Stimulated activated CD8-positive, alpha-beta memory T cell treated with anti-CD3 and anti-CD28 coated beads, Interleukin-4, amount 100 ng/mL, for 48 hours (primary cell): ENCODE results near the gene APOC4.
A peak's percentile ranks its signal among the peaks of the same experiment; 100 is the strongest.
"Not testable (repeated sequence)": the region's sequence is repeated elsewhere in the genome, so short reads cannot be mapped to it uniquely, and the experiment has no call there.

Source experiments
- DNase-seq: peaks from one replicate; pipeline ENCODE4 v3.0.0-alpha.2; 2020

The APOC4 gene

DNA sequence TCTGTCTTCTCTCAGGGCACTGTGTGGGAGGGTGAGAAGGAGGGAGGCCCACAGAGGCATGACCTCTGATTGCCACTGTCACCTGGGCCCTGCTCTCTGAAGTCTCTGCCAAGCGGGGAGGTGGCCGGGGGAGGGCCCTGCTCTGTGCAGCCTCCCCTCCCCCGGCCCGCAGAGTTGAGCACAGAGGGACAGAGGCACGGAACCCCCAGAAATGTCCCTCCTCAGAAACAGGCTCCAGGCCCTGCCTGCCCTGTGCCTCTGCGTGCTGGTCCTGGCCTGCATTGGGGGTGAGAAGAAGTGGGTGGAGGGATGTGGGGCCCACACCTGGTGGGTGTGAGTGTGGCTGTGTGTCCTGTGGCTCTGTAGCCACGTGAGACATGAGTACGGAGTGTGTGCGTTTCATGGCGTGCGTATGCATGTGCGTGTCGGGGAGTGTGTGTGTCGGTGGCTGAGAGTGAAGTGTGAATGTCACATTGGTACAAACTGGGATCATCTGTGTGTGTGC lies at the start of gene APOC4:
Gene APOC4, plus strand, starts transcription at position 171 of the 505 bp plus-strand sequence. Its CDS starts 41 bp downstream, at position 212.
- DNase-seq = no peak

- no peak for DNase-seq
Observed at GRCh38 chr19:44892932-44893331, 49.1 kb upstream of the APOC4 start.

DNA sequence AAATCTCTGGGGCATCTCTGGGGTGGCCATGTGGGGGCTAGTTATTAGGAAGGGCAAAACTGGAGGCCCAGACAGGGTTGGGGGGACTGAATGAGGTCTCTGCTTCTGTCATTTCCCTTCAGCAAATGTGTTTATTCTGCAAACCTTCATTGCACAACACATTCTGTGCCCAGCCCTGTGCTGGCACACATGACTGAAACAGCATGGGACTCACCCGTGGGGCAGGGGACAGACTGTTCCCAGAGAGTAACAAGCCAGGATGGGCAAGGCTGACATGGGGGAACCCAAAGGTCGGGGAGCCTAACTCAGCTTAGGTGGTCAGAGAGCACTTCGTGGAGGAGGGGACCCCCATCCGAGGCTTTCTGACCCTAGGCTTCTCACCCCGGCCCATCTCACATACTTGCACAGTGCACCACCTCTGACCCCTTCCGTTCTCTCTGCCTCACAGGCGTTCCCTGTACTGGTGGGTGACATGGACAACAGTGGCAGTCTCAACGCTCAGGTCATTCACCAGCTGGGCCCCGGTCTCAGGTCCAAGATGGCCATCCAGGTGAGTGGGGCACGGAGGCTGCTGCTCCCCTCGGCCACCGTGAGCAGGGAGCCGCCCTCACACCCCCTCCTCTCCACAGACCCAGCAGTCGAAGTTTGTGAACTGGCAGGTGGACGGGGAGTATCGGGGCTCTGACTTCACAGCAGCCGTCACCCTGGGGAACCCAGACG lies 48.5 kb upstream of the APOC4 start:
- no peak for DNase-seq

DNA sequence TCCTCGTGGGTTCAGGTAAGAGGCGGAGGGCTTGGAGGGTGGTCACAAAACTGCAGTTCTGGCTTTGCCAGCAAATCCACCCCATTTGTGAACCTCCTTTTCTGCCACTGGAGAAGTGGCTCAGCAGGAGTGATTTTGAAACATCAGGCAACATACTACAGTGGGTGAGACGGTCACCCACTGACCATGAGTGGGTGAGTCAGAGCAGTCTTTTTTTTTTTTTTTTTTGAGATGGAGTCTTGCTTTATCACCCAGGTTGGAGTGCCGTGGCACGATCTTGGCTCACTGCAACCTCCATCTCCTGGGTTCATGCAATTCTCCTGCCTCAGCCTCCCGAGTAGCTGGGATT lies 48.0 kb upstream of the APOC4 start:
- no peak for DNase-seq

- no peak for DNase-seq
Observed at GRCh38 chr19:44894946-44895345, 47.1 kb upstream of the APOC4 start.

DNA sequence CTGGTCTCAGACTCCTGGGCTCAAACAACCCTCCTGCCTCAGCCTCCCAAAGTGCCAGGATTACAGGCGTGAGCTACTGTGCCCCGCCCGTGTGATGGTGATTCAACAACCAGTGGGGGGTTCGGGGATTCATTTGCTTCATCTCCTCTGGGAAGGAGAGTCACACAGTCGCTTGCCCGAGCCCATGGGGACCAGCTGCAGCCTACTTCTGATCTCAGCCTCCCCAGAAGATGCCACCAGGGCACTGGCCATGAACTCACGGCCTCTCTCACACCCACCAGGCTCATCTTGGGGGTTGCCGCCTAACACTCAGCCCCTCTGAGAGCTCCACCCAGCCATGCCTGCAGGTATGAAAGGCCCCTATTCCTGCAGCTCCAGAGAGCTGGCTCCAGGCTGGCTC lies 44.2 kb upstream of the APOC4 start:
- DNase-seq = no peak

GRCh38 chr19:44900328-44901244 lies 41.5 kb upstream of the APOC4 start:
- no peak for DNase-seq

DNA sequence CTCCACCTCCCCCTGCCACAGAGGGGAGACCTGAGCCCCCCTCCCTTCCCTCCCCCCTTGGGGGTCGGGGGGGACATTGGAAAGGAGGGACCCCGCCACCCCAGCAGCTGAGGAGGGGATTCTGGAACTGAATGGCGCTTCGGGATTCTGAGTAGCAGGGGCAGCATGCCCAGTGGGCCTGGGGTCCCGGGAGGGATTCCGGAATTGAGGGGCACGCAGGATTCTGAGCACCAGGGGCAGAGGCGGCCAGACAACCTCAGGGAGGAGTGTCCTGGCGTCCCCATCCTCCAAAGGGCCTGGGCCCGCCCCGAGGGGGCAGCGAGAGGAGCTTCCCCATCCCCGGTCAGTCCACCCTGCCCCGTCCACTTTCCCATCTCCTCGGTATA lies 38.8 kb upstream of the APOC4 start:
- no peak for DNase-seq

DNA sequence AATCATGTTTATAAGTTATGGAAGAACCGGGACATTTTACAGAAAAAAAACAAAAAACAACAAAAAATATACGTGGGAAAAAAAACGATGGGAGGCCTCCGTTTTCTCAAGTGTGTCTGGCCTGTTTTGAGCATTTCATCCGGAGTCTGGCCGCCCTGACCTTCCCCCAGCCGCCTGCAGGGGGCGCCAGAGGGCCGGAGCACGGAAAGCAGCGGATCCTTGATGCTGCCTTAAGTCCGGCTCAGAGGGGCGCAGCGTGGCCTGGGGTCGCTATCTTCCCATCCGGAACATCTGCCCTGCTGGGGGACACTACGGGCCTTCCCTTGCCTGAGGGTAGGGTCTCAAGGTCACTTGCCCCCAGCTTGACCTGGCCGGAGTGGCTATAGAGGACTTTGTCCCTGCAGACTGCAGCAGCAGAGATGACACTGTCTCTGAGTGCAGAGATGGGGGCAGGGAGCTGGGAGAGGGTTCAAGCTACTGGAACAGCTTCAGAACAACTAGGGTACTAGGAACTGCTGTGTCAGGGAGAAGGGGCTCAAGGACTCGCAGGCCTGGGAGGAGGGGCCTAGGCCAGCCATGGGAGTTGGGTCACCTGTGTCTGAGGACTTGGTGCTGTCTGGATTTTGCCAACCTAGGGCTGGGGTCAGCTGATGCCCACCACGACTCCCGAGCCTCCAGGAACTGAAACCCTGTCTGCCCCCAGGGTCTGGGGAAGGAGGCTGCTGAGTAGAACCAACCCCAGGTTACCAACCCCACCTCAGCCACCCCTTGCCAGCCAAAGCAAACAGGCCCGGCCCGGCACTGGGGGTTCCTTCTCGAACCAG lies 38.2 kb upstream of the APOC4 start:
- peak; percentile 90 for DNase-seq

- DNase-seq = peak; percentile 41
Observed at GRCh38 chr19:44904426-44904994, 37.5 kb upstream of the APOC4 start.

GRCh38 chr19:44905437-44906160 lies 36.4 kb upstream of the APOC4 start, which contains the start of gene APOE:
Gene APOE, plus strand, starts transcription at chr19:44905796. Its CDS starts 829 bp downstream, at chr19:44906625.
- no peak for DNase-seq

DNA sequence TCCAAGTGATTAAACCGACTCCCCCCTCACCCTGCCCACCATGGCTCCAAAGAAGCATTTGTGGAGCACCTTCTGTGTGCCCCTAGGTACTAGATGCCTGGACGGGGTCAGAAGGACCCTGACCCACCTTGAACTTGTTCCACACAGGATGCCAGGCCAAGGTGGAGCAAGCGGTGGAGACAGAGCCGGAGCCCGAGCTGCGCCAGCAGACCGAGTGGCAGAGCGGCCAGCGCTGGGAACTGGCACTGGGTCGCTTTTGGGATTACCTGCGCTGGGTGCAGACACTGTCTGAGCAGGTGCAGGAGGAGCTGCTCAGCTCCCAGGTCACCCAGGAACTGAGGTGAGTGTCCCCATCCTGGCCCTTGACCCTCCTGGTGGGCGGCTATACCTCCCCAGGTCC lies 34.4 kb upstream of the APOC4 start:
- DNase-seq = no peak

DNA sequence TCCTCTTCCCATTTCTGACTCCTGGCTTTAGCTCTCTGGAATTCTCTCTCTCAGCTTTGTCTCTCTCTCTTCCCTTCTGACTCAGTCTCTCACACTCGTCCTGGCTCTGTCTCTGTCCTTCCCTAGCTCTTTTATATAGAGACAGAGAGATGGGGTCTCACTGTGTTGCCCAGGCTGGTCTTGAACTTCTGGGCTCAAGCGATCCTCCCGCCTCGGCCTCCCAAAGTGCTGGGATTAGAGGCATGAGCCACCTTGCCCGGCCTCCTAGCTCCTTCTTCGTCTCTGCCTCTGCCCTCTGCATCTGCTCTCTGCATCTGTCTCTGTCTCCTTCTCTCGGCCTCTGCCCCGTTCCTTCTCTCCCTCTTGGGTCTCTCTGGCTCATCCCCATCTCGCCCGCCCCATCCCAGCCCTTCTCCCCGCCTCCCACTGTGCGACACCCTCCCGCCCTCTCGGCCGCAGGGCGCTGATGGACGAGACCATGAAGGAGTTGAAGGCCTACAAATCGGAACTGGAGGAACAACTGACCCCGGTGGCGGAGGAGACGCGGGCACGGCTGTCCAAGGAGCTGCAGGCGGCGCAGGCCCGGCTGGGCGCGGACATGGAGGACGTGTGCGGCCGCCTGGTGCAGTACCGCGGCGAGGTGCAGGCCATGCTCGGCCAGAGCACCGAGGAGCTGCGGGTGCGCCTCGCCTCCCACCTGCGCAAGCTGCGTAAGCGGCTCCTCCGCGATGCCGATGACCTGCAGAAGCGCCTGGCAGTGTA lies 33.8 kb upstream of the APOC4 start:
- no peak for DNase-seq

DNA sequence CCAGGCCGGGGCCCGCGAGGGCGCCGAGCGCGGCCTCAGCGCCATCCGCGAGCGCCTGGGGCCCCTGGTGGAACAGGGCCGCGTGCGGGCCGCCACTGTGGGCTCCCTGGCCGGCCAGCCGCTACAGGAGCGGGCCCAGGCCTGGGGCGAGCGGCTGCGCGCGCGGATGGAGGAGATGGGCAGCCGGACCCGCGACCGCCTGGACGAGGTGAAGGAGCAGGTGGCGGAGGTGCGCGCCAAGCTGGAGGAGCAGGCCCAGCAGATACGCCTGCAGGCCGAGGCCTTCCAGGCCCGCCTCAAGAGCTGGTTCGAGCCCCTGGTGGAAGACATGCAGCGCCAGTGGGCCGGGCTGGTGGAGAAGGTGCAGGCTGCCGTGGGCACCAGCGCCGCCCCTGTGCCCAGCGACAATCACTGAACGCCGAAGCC lies 33.2 kb upstream of the APOC4 start:
- no peak for DNase-seq

- no peak for DNase-seq
Observed at GRCh38 chr19:44909775-44910174, 32.3 kb upstream of the APOC4 start.

DNA sequence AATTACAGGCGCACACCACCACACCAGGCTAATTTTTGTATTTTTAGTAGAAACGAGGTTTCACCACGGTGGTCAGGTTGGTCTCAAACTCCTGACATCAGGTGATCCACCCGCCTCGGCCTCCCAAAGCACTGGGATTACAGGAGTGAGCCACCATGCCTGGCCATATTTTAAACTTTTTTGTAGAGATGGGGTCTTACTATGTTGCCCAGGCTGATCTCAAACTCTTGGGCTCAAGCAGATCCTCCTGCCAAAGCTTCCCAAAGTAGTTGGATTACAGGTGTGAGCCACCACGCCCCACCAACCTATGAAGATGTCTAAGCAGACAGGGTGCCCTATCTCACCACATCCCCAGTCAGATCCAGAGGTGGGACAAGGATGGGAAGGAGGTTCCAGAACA lies 30.1 kb upstream of the APOC4 start:
- not testable (repeated sequence) for DNase-seq

- no peak for DNase-seq
Observed at GRCh38 chr19:44912854-44913253, 29.2 kb upstream of the APOC4 start.

DNA sequence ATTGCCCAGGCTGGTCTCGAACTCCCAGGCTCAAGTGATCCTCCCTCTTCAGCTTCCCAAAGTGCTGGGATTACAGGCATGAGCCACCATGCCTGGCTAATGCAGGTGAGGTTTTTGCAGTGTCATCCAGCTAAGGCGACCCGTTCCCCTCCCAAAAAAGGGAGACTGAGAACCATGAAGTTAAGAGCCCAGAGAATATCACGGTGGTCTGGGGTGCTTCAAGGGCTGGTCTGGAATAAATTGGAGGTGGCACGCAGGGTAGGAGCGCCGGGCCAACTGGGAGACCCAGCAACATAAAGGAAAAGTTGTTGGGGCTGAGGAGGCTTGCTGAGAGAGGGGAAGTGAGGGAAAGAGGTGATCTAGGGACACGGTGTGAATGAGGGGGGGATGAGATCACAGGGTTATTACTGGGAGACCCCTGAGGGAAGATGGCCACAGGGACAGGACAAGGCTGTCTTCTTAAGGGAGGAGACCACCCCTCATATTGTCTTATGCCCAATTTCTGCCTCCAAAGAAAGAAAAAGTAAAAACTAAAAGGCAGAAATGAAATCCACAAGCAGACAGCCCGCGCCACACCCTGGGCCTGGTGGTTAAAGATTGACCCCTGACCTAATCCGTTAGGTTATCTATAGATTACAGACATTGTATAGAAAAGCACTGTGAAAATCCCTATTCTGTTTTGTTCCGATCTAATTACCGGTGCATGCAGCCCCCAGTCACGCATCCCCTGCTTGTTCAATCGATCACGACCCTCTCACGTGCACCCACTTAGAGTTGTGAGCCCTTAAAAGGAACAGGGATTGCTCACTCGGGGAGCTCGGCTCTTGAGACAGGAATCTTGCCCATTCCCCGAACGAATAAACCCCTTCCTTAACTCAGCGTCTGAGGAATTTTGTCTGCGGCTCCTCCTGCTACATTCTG lies 28.3 kb upstream of the APOC4 start:
- not testable (repeated sequence) for DNase-seq

DNA sequence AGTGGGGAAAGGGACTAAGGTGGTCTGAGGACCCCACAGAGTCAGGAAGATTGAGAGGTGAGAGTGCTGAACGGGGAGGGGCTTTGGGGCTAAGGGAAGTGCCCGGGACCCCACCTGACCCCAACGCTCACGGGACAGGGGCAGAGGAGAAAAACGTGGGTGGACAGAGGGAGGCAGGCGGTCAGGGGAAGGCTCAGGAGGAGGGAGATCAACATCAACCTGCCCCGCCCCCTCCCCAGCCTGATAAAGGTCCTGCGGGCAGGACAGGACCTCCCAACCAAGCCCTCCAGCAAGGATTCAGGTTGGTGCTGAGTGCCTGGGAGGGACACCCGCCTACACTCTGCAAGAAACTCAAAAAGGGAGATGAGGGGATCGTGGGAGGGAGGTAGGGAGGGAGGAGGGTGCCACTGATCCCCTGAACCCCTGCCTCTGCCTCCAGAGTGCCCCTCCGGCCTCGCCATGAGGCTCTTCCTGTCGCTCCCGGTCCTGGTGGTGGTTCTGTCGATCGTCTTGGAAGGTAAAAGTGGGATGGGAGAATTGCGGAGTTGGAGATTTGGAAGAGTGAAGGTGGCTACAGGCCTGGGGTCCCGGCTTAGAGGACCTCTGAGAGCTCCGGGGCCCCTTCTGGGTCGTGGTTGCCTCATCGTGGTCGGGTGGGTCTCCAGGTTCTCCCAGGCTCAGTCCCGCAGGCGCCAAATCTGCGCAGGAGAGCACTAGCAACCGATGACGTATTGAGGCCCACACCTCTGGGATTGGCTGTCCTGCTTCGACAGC lies 27.4 kb upstream of the APOC4 start, which contains the start of gene APOC1:
Gene APOC1, plus strand, starts transcription at position 176 of the 774 bp plus-strand sequence. Its CDS starts 284 bp downstream, at position 460.
- DNase-seq = peak; percentile 87
